GM18505 (cell line): ENCODE results near the gene EDN3.
"Not testable (repeated sequence)": the region's sequence is repeated elsewhere in the genome, so short reads cannot be mapped to it uniquely, and the experiment has no call there.

Experiments used
- ATAC-seq: cut with Tn5 transposase; IDR thresholded peaks from one replicate; pipeline ENCODE4 v1.9.1; 2021; ENCODE audit not compliant: unreplicated experiment
- POLR2A ChIP-seq: IDR thresholded peaks from 4 replicates; pipeline ENCODE4 v1.6.1; 2011; ENCODE audit warnings: borderline replicate concordance; ENCODE audit not compliant: insufficient read depth, insufficient read length; ENCODE audit errors: extremely low read depth

The EDN3 gene

GRCh38 chr20:59352541-59352940 lies 52.1 kb downstream of the EDN3 start:
- no peak for ATAC-seq
- TF ChIP-seq POLR2A: no peak

GRCh38 chr20:59352990-59353389 lies 52.6 kb downstream of the EDN3 start:
- no peak for TF ChIP-seq POLR2A
- no peak for ATAC-seq

- TF ChIP-seq POLR2A: no peak
- no peak for ATAC-seq
Observed at GRCh38 chr20:59354460-59354859, 54.0 kb downstream of the EDN3 start.

GRCh38 chr20:59355242-59355641 lies 54.8 kb downstream of the EDN3 start:
- no peak for TF ChIP-seq POLR2A
- ATAC-seq: no peak

- TF ChIP-seq POLR2A: no peak
- no peak for ATAC-seq
Observed at GRCh38 chr20:59356662-59357165, 56.3 kb downstream of the EDN3 start.

GRCh38 chr20:59358793-59359192 lies 58.4 kb downstream of the EDN3 start:
- not testable (repeated sequence) for ATAC-seq

- no peak for TF ChIP-seq POLR2A
- no peak for ATAC-seq
Observed at GRCh38 chr20:59359906-59360725, 59.7 kb downstream of the EDN3 start.

- no peak for ATAC-seq
- TF ChIP-seq POLR2A: no peak
Observed at GRCh38 chr20:59360934-59361333, 60.5 kb downstream of the EDN3 start.

- no peak for TF ChIP-seq POLR2A
- ATAC-seq: no peak
Observed at GRCh38 chr20:59361411-59361810, 61.0 kb downstream of the EDN3 start.

- no peak for TF ChIP-seq POLR2A
- ATAC-seq: no peak
Observed at GRCh38 chr20:59363101-59363500, 62.7 kb downstream of the EDN3 start.

GRCh38 chr20:59364611-59365010 lies 64.2 kb downstream of the EDN3 start:
- TF ChIP-seq POLR2A: no peak
- no peak for ATAC-seq

- ATAC-seq: no peak
- TF ChIP-seq POLR2A: no peak
Observed at GRCh38 chr20:59365611-59366285, 65.3 kb downstream of the EDN3 start.

- no peak for ATAC-seq
- TF ChIP-seq POLR2A: no peak
Observed at GRCh38 chr20:59371431-59371830, 71.0 kb downstream of the EDN3 start.

GRCh38 chr20:59374261-59374660 lies 73.8 kb downstream of the EDN3 start:
- no peak for TF ChIP-seq POLR2A
- ATAC-seq: no peak
